GM23338 (cell line): ENCODE results near the gene RNF167. TPM values are rescaled to one million over a fixed set of nuclear protein-coding genes. Genes with fewer than 3 reads are reported as not detected.

Experiments
- ATAC-seq: fragments of 200-7000 bp; cut with Tn5 transposase; 3 replicates; pipeline ENCODE4 v1.9.1; 2020
- DNase-seq: peaks from one replicate; pipeline ENCODE4 v3.0.0-alpha.2; 2015; ENCODE audit warnings: low spot score
- H2AFZ ChIP-seq: fragments of 200-600 bp; sonication (generic); 2 replicates; pipeline ENCODE4 v1.8.0; 2016; ENCODE audit warnings: antibody characterized with exemption, mild to moderate bottlenecking, moderate library complexity
- H3F3A ChIP-seq: fragments of 200-600 bp; sonication (generic); replicated peaks from 2 replicates; pipeline ENCODE4 v1.8.0; 2017; ENCODE audit warnings: antibody characterized with exemption, mixed run types, low read depth
- H3K27ac ChIP-seq: fragments of 200-600 bp; sonication (generic); 2 replicates; pipeline ENCODE4 v1.6.1; 2016; ENCODE audit warnings: low read depth
- H3K27me3 ChIP-seq: fragments of 200-600 bp; sonication (generic); 2 replicates; pipeline ENCODE4 v1.8.0; 2016; ENCODE audit warnings: mild to moderate bottlenecking, mixed run types, moderate library complexity; ENCODE audit not compliant: insufficient read depth
- H3K36me3 ChIP-seq: fragments of 200-600 bp; sonication (generic); 2 replicates; pipeline ENCODE4 v1.8.0; 2016; ENCODE audit warnings: mild to moderate bottlenecking; ENCODE audit not compliant: insufficient read depth
- H3K4me1 ChIP-seq: fragments of 200-600 bp; sonication (generic); 2 replicates; pipeline ENCODE4 v1.8.0; 2016; ENCODE audit warnings: mild to moderate bottlenecking, moderate library complexity; ENCODE audit not compliant: insufficient read depth
- H3K4me2 ChIP-seq: fragments of 200-600 bp; sonication (generic); 2 replicates; pipeline ENCODE4 v1.7.1; 2017; ENCODE audit warnings: mixed run types
- H3K4me3 ChIP-seq: fragments of 200-600 bp; sonication (generic); 2 replicates; pipeline ENCODE4 v1.6.1; 2016; ENCODE audit warnings: mixed run types
- H3K79me2 ChIP-seq: fragments of 200-600 bp; sonication (generic); replicated peaks from 2 replicates; pipeline ENCODE4 v1.8.0; 2017; ENCODE audit warnings: mild to moderate bottlenecking; ENCODE audit not compliant: insufficient read depth
- H3K9me2 ChIP-seq: fragments of 200-600 bp; sonication (generic); 2 replicates; pipeline ENCODE4 v1.8.0; 2017; ENCODE audit not compliant: insufficient read depth
- H4K20me1 ChIP-seq: fragments of 200-600 bp; sonication (generic); replicated peaks from 2 replicates; pipeline ENCODE4 v1.8.0; 2017; ENCODE audit warnings: mild to moderate bottlenecking; ENCODE audit not compliant: insufficient read depth
- H3K27ac Mint-ChIP-seq: 2 replicates; pipeline ENCODE4 v1.8.0; 2020; ENCODE audit warnings: inconsistent platforms, mild to moderate bottlenecking, moderate library complexity, mixed read lengths
- H3K27me3 Mint-ChIP-seq: 3 replicates; pipeline ENCODE4 v1.8.0; 2022; ENCODE audit warnings: low read depth, mild to moderate bottlenecking, moderate library complexity, mixed read lengths, inconsistent platforms; ENCODE audit not compliant: insufficient read depth, poor library complexity
- H3K36me3 Mint-ChIP-seq: 3 replicates; pipeline ENCODE4 v1.8.0; 2021; ENCODE audit warnings: low read depth, mild to moderate bottlenecking, inconsistent platforms, moderate library complexity, mixed read lengths
- H3K4me1 Mint-ChIP-seq: 3 replicates; pipeline ENCODE4 v1.8.0; 2020; ENCODE audit warnings: mild to moderate bottlenecking, inconsistent platforms, mixed read lengths
- H3K4me3 Mint-ChIP-seq: 3 replicates; pipeline ENCODE4 v1.8.0; 2021; ENCODE audit warnings: moderate library complexity, mild to moderate bottlenecking, inconsistent platforms, mixed read lengths
- H3K9me3 Mint-ChIP-seq: 3 replicates; pipeline ENCODE4 v1.8.0; 2020; ENCODE audit warnings: moderate library complexity, mild to moderate bottlenecking, inconsistent platforms, mixed read lengths
- CTCF ChIP-seq, 2 experiments: fragments of 200-600 bp in 1 of 2; sonication (generic) in 1 of 2; conservative IDR thresholded peaks; 2 replicates each; pipeline versions ENCODE4 v1.5.1 to v1.6.1; 2016 to 2017; ENCODE audit warnings: antibody characterized with exemption in 2 of 2, low read depth in 2 of 2, mild to moderate bottlenecking in 2 of 2, moderate library complexity in 1 of 2
- EZH2 ChIP-seq: fragments of 200-600 bp; sonication (generic); IDR thresholded peaks from one replicate; pipeline ENCODE4 v1.8.0; 2017; ENCODE audit warnings: antibody characterized with exemption, mild to moderate bottlenecking, low read depth; ENCODE audit not compliant: unreplicated experiment
- REST ChIP-seq: IDR thresholded peaks from one replicate; pipeline ENCODE4 v1.6.1; 2018; ENCODE audit warnings: antibody characterized with exemption; ENCODE audit not compliant: unreplicated experiment
- ZNF331 ChIP-seq: fragments of 250-450 bp; sonication (Bioruptor Pico); IDR thresholded peaks from 2 replicates; pipeline ENCODE4 v1.5.0; 2020; ENCODE audit warnings: low read depth, mild to moderate bottlenecking, moderate library complexity
- polyA plus RNA-seq: library from polyadenylated mRNA; unstranded; fragments of >200 nt; fragmentation: Nextera tagmentation; extraction: Ambion mirVana; gene quantifications from 2 replicates; pipeline ENCODE4 v1.2.1, GENCODE V29; 2016
- total RNA-seq: library from RNA; depleted of rRNA; stranded (reverse); fragments of >200 nt; shearing (Covaris generic); gene quantifications from 2 replicates; pipeline ENCODE4 v1.2.3, GENCODE V29; 2014

RNF167 gene
- total and polyA plus RNA-seq, 2 experiments from 2014 or later: 61.2 to 84.4 TPM

DNA sequence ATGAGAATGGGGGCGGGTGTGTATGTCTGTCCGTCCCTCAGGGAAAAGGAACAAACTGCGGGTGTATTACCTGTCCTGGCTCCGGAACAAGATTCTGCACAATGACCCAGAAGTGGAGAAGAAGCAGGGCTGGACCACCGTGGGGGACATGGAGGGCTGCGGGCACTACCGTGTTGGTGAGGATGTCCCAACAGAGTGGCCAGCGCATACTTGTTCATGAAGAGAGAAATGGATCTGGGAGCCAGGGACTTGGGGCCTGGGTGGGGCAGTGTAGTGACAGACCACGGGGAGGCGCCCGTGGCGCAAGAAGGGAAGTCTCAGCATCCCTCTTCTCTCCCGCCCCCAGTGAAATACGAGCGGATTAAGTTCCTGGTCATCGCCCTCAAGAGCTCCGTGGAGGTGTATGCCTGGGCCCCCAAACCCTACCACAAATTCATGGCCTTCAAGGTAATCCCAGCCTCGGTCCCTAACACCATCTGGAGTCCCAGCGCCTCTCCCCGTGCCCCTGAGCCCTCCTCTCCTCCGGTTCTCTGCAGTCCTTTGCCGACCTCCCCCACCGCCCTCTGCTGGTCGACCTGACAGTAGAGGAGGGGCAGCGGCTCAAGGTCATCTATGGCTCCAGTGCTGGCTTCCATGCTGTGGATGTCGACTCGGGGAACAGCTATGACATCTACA is 44.3 kb upstream of the RNF167 start:
- H3K4me1 Mint-ChIP-seq: peaks cover 18% of the 10 kb centered on the region
- peak; percentile 30 for ATAC-seq
- peak overlapping the region; percentile 10; the same call in 1 of the 3 replicates for H3K4me3 Mint-ChIP-seq
- Histone ChIP-seq H4K20me1 (no peaks in the 10 kb centered on the region), H3K36me3 (no peaks in the 10 kb centered on the region; the same call in 1 of the 2 replicates), H2AFZ (no peak overlapping the region), H3F3A (peaks cover 21% of the 10 kb centered on the region; the same call in 1 of the 2 replicates), H3K27me3 (peaks cover 9% of the 10 kb centered on the region), H3K4me2 (no peak overlapping the region), H3K4me3 (no peak overlapping the region), H3K9me2 (no peaks in the 10 kb centered on the region), H3K79me2 (no peaks in the 10 kb centered on the region), H3K27ac (no peak overlapping the region), H3K4me1 (0 out of 2 replicates have a peak, but pooled peaks cover 5% of the 10 kb centered on the region)
- no peaks in the 10 kb centered on the region for H3K9me3 Mint-ChIP-seq
- no peak for TF ChIP-seq REST
- peak; percentile 56 to 73 for TF ChIP-seq CTCF (conservative IDR thresholded peaks at IDR 0.05; ENCODE audit: low read depth in 2 of 2)
- no peak overlapping the region; the same call in 1 of the 2 replicates for H3K27ac Mint-ChIP-seq
- DNase-seq: peak; percentile 82
- H3K27me3 Mint-ChIP-seq: peaks cover 29% of the 10 kb centered on the region
- H3K36me3 Mint-ChIP-seq: peaks cover 17% of the 10 kb centered on the region; the same call in 2 of the 3 replicates

DNA sequence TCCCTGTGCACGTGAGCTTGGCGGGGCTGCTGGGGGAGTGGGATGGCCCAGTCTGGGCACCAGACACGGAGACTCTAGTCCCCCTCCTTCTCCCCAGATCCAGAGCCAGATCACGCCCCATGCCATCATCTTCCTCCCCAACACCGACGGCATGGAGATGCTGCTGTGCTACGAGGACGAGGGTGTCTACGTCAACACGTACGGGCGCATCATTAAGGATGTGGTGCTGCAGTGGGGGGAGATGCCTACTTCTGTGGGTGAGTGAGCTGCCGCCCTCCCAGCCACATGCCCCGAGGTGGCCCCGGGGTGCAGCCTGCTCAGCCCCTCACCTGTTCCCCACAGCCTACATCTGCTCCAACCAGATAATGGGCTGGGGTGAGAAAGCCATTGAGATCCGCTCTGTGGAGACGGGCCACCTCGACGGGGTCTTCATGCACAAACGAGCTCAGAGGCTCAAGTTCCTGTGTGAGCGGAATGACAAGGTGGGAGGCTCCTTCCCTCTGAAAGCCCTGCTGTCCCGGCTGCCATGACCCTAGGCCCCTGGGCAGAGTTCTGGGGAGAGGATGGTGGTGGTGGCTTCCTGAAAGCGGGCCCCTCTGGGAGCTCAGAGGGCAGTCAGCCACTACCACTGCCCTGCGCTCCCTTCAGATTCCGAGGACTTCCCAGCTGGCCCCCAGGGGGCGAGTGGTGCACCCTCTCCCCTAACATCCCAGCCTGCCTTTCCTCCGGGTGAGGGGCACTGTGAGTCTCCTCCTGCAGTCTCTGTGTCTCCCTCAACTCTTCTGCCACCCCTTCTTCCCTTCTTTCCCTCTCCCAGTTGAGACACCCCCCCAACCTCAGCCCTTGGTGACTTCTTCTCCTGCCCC is 43.5 kb upstream of the RNF167 start:
- Histone ChIP-seq H3K4me3 (no peak overlapping the region), H4K20me1 (no peaks in the 10 kb centered on the region), H3K79me2 (no peaks in the 10 kb centered on the region), H3K4me2 (no peak overlapping the region), H3K27me3 (peaks cover 9% of the 10 kb centered on the region), H3F3A (peaks cover 29% of the 10 kb centered on the region), H2AFZ (no peak overlapping the region), H3K36me3 (no peaks in the 10 kb centered on the region; the same call in 1 of the 2 replicates), H3K9me2 (no peaks in the 10 kb centered on the region), H3K27ac (no peak overlapping the region), H3K4me1 (0 out of 2 replicates have a peak, but pooled peaks cover 5% of the 10 kb centered on the region)
- Mint-ChIP-seq H3K4me3 (no peak overlapping the region), H3K27me3 (peaks cover 32% of the 10 kb centered on the region), H3K36me3 (peaks cover 17% of the 10 kb centered on the region; the same call in 2 of the 3 replicates), H3K27ac (no peak overlapping the region; the same call in 1 of the 2 replicates), H3K9me3 (no peaks in the 10 kb centered on the region), H3K4me1 (peaks cover 19% of the 10 kb centered on the region)
- DNase-seq (no peak), ATAC-seq (no peak)
- no peak for TF ChIP-seq ZNF331 (CRISPR knock-in tag)
- peak in 1 of 2 experiments; percentile 30; a peak in 2 of 4 replicates for TF ChIP-seq CTCF (conservative IDR thresholded peaks at IDR 0.05; ENCODE audit: low read depth in 2 of 2)
- no peak for TF ChIP-seq EZH2
